Astrocyte (in vitro differentiated cells and primary cell): Measurements from ENCODE around the gene TMTC2.

ENCODE experiments used
- EZH2 ChIP-seq: IDR thresholded peaks from 2 replicates; pipeline ENCODE4 v1.6.1; 2012; ENCODE audit warnings: mild to moderate bottlenecking, low read length, inconsistent platforms; ENCODE audit not compliant: insufficient read depth
- TF ChIP-seq, protein P1 (sequence below): IDR thresholded peaks from 2 replicates; pipeline ENCODE4 v1.5.1; 2011; ENCODE audit warnings: low read depth, mild to moderate bottlenecking, inconsistent platforms, low read length, moderate library complexity; ENCODE audit not compliant: insufficient read depth

GRCh38 chr12:82774666-82775065 lies 88.0 kb downstream of the TMTC2 start:
- TF ChIP-seq, protein P1, sequence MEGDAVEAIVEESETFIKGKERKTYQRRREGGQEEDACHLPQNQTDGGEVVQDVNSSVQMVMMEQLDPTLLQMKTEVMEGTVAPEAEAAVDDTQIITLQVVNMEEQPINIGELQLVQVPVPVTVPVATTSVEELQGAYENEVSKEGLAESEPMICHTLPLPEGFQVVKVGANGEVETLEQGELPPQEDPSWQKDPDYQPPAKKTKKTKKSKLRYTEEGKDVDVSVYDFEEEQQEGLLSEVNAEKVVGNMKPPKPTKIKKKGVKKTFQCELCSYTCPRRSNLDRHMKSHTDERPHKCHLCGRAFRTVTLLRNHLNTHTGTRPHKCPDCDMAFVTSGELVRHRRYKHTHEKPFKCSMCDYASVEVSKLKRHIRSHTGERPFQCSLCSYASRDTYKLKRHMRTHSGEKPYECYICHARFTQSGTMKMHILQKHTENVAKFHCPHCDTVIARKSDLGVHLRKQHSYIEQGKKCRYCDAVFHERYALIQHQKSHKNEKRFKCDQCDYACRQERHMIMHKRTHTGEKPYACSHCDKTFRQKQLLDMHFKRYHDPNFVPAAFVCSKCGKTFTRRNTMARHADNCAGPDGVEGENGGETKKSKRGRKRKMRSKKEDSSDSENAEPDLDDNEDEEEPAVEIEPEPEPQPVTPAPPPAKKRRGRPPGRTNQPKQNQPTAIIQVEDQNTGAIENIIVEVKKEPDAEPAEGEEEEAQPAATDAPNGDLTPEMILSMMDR = no peak
- TF ChIP-seq EZH2 = no peak
